ENCODE data around the gene AP1S1. TPM values are rescaled to one million over a fixed set of nuclear protein-coding genes. Genes with fewer than 3 reads are reported as not detected.
"Not testable (repeated sequence)": the region's sequence is repeated elsewhere in the genome, so short reads cannot be mapped to it uniquely, and the experiment has no call there.

Gene AP1S1
- total and polyA plus RNA-seq, 9 of the 15 experiments (the other 6 are each of a cell fraction or from before 2014, with no cell fraction given) = 4.4 to 149 (median 89.4) TPM

GRCh38 chr7:101203740-101204738 lies 49.8 kb downstream of the AP1S1 start:
- in situ Hi-C loops (cut with MboI); H3K9me1 ChIP-seq (ENCODE audit: control insufficient read depth, insufficient read depth, low read length); H3K27me3 ChIP-seq (ENCODE audit: control insufficient read depth in 2 of 2, insufficient read depth in 2 of 2, low read length in 2 of 2); H4K20me1 ChIP-seq (replicated peaks; ENCODE audit: control insufficient read depth, insufficient read depth, low read length); H3K4me2 ChIP-seq (ENCODE audit: insufficient read depth, low read length); ATAC-seq; H3K9me3 ChIP-seq (replicated peaks; ENCODE audit: control insufficient read depth, insufficient read depth, low read depth, low read length); DNase-seq (ENCODE audit: extremely low read depth in 1 of 4, low spot score in 3 of 4); intact Hi-C loops (cut with micrococcal nuclease); H3K27ac ChIP-seq (ENCODE audit: extremely low read depth, low read depth, low read length); BruUV-seq (replicated peaks); H3K4me3 ChIP-seq; H3K79me2 ChIP-seq (ENCODE audit: control insufficient read depth, insufficient read depth, low read length): not testable (repeated sequence)
- peak; percentile 76 for FAIRE-seq
- Histone ChIP-seq H3K36me3 (ENCODE audit: control insufficient read depth, insufficient read depth, low read length) (peaks cover 21% of the 10 kb centered on the region; the same call in 1 of the 3 replicates), H3K4me1 (replicated peaks in 1 of 2; ENCODE audit: control insufficient read depth in 2 of 2, insufficient read depth in 2 of 2, low read length in 2 of 2) (peaks cover 9 to 40% of the 10 kb centered on the region in 2 experiments), H3K9ac (ENCODE audit: insufficient read depth in 1 of 2, low read depth in 2 of 2, low read length in 2 of 2) (peak overlapping the region in 1 of 2 experiments; percentile 55; a peak in 2 of 4 replicates), H2AFZ (ENCODE audit: low read depth, low read length) (peak overlapping the region; percentile 34)
- TF ChIP-seq ETV1 (tag; conservative IDR thresholded peaks at IDR 0.05; ENCODE audit: low read depth) (peak; percentile 65; the same call in 1 of the 2 replicates), CEBPB (tag; IDR thresholded peaks at IDR 0.05) (peak; percentile 34; the same call in 1 of the 2 replicates), NRF1 (conservative IDR thresholded peaks at IDR 0.05 in 1 of 2, IDR thresholded peaks at IDR 0.05 in 1 of 2) (peak; percentile 86 to 88), GABPA (tag; conservative IDR thresholded peaks at IDR 0.05; ENCODE audit: low read depth) (peak; percentile 54), CTCFL (IDR thresholded peaks at IDR 0.05; ENCODE audit: borderline replicate concordance, insufficient read depth, low read depth, low read length, poor library complexity, severe bottlenecking) (peak; percentile 11)
- ChIA-PET CTCF (ENCODE audit: low intra/inter-chr PET ratio) (interaction anchor here (0.6 kb wide), 1 partner anchor 81 kb away, joined by 4 read pairs; no protein-coding TSS in a partner anchor), POLR2A (interaction anchor here (0.8 to 2.0 kb wide), 6 partner anchors 10 to 30 kb away, joined by 3 to 8 read pairs (median 4); partner anchors contain the start of gene PLOD3)
- 31% methylated on average over 22 of the region's 22 CpGs for WGBS (ENCODE audit: insufficient coverage, low coverage, missing lambda C conversion rate)
